Skeletal muscle satellite cell (primary cell): ENCODE measurements around the gene PCDHGB6.
"Not testable (repeated sequence)": the region's sequence is repeated elsewhere in the genome, so short reads cannot be mapped to it uniquely, and the experiment has no call there.

Source experiments
- H3K27me3 ChIP-seq: 2 replicates; pipeline ENCODE4 v1.7.0; 2013; ENCODE audit warnings: low read length; ENCODE audit not compliant: control insufficient read depth, insufficient read depth
- H3K36me3 ChIP-seq: 2 replicates; pipeline ENCODE4 v1.7.0; 2013; ENCODE audit warnings: mild to moderate bottlenecking, control low read depth, low read length; ENCODE audit not compliant: insufficient read depth
- H3K4me1 ChIP-seq: 2 replicates; pipeline ENCODE4 v1.7.0; 2013; ENCODE audit warnings: low read length; ENCODE audit not compliant: control insufficient read depth, insufficient read depth
- H3K4me2 ChIP-seq: 2 replicates; pipeline ENCODE4 v1.7.0; 2013; ENCODE audit warnings: mild to moderate bottlenecking, low read length
- H3K4me3 ChIP-seq: 2 replicates; pipeline ENCODE4 v1.7.0; 2013; ENCODE audit warnings: low read length
- H3K9ac ChIP-seq: 2 replicates; pipeline ENCODE4 v1.7.0; 2013; ENCODE audit warnings: mild to moderate bottlenecking, low read depth, low read length, moderate library complexity
- H3K9me3 ChIP-seq: replicated peaks from 2 replicates; pipeline ENCODE4 v1.7.0; 2013; ENCODE audit warnings: mild to moderate bottlenecking, control low read depth, low read length

PCDHGB6 gene

GRCh38 chr5:141393267-141393666 is 14.6 kb upstream of the PCDHGB6 start:
- no peak overlapping the region for H3K9ac ChIP-seq
- H3K36me3 ChIP-seq: peaks cover 5% of the 10 kb centered on the region
- peaks cover 39% of the 10 kb centered on the region for H3K9me3 ChIP-seq
- H3K4me3 ChIP-seq: no peak overlapping the region
- no peaks in the 10 kb centered on the region for H3K4me1 ChIP-seq
- H3K4me2 ChIP-seq: no peak overlapping the region
- H3K27me3 ChIP-seq: no peaks in the 10 kb centered on the region

- H3K4me2 ChIP-seq, H3K4me1 ChIP-seq, H3K27me3 ChIP-seq, H3K36me3 ChIP-seq, H3K9ac ChIP-seq, H3K4me3 ChIP-seq: not testable (repeated sequence)
- peaks cover 38% of the 10 kb centered on the region for H3K9me3 ChIP-seq
Observed at GRCh38 chr5:141394401-141395187, 13.2 kb upstream of the PCDHGB6 start.

DNA sequence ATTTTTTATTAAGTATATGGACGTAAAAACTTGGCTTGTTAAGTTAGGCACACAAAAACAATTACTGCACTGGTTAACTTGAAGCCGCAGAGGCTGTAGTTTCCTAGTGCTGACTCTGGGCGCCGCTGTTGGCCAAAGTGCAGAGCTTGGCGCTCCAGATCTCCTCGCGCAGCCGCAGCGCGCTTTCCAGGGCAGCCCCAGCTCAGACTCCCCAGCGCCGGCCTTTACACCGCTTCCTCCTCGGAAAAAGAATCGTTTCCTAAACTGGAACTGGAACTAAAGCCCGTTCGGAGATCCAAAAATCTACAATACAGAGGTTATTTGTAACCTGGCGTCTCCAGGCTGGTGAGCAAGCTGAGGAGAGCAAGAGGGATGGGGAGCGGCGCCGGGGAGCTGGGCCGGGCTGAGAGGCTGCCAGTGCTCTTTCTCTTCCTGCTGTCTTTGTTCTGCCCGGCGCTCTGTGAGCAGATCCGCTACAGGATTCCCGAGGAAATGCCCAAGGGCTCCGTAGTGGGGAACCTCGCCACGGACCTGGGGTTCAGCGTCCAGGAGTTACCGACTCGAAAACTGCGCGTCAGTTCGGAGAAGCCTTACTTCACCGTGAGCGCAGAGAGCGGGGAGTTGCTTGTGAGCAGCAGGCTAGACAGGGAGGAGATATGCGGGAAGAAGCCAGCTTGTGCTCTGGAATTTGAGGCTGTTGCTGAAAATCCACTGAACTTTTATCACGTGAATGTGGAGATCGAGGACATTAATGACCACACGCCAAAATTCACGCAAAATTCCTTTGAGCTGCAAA is 9.9 kb upstream of the PCDHGB6 start, which contains the start of gene PCDHGB5:
PCDHGB5 (plus strand) TSS at position 192 of the 796 bp plus-strand sequence; CDS start at position 373, 181 bp downstream.
- H3K9ac ChIP-seq: peak within 1 kb of the TSS; percentile 62
- H3K4me2 ChIP-seq: peak within 1 kb of the TSS; percentile 74
- not testable (repeated sequence) for H3K4me1 ChIP-seq, H3K27me3 ChIP-seq, H3K36me3 ChIP-seq
- H3K9me3 ChIP-seq: peaks cover 43% of the 10 kb centered on the region
- peak within 1 kb of the TSS; percentile 72 for H3K4me3 ChIP-seq

GRCh38 chr5:141398608-141399007 is 9.2 kb upstream of the PCDHGB6 start:
- Histone ChIP-seq H3K9ac (no peak overlapping the region), H3K4me3 (peak overlapping the region; percentile 26), H3K4me1 (no peaks in the 10 kb centered on the region), H3K36me3 (peaks cover 5% of the 10 kb centered on the region), H3K4me2 (peak overlapping the region; percentile 42), H3K27me3 (no peaks in the 10 kb centered on the region), H3K9me3 (peaks cover 44% of the 10 kb centered on the region)

- Histone ChIP-seq H3K4me1 (no peaks in the 10 kb centered on the region), H3K9me3 (peaks cover 47% of the 10 kb centered on the region), H3K27me3 (no peaks in the 10 kb centered on the region), H3K36me3 (peaks cover 5% of the 10 kb centered on the region), H3K4me3 (peak overlapping the region; percentile 56), H3K4me2 (peak overlapping the region; percentile 15), H3K9ac (no peak overlapping the region)
Observed at GRCh38 chr5:141399555-141400258, 8.1 kb upstream of the PCDHGB6 start.

DNA sequence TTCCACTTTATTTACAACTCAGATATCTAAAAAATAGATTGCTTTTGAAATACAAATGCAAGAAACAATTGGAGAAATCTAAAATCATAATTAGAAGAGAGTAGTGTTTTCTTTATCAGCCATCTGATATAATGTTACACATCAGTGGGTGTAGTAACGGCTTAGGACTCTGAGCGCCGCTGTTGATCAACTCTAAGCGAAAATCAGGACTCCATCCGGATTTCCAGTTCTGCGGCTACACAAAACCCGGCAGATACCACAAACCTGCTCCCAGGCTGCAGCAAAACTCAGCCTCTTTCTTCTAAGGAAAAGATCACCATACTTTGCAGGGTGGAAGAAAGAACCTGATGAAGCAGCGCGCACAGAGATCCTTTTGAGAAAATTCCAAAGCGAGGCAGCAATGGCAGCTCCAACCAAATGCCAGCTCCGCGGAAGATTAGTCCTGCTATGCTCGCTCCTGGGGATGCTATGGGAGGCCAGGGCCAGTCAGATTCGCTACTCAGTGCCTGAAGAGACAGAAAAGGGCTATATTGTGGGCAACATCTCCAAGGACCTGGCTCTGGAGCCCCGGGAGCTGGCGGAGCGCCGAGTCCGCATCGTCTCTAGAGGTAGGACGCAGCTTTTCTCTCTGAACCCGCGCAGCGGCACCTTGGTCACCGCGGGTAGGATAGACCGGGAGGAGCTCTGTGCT is 5.1 kb upstream of the PCDHGB6 start, which contains the start of gene PCDHGA9:
PCDHGA9 (plus strand) TSS at position 226 of the 691 bp plus-strand sequence; CDS start at position 401, 175 bp downstream.
- Histone ChIP-seq H3K9ac (no peak within 1 kb of the TSS), H3K4me2 (peak within 1 kb of the TSS; percentile 67), H3K9me3 (peaks cover 49% of the 10 kb centered on the region), H3K4me1 (no peaks in the 10 kb centered on the region), H3K4me3 (peak within 1 kb of the TSS; percentile 60), H3K36me3 (peaks cover 5% of the 10 kb centered on the region), H3K27me3 (no peaks in the 10 kb centered on the region)

DNA sequence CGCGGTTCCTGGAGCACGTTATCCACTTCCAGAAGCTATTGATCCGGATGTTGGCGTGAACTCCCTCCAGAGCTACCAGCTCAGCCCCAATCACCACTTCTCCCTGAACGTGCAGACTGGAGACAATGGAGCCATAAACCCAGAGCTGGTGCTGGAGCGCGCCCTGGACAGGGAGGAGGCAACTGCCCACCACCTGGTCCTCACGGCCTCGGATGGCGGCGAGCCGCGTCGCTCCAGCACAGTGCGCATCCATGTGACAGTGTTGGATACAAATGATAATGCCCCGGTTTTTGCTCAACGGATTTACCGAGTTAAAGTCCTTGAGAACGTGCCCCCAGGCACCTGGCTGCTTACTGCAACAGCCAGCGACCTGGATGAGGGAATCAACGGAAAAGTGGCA is 4.4 kb upstream of the PCDHGB6 start:
- Histone ChIP-seq H3K36me3 (peaks cover 5% of the 10 kb centered on the region), H3K9me3 (peaks cover 49% of the 10 kb centered on the region), H3K4me2 (no peak overlapping the region), H3K4me3 (peak overlapping the region; percentile 60), H3K4me1 (no peaks in the 10 kb centered on the region), H3K27me3 (no peaks in the 10 kb centered on the region), H3K9ac (no peak overlapping the region)

- no peaks in the 10 kb centered on the region for H3K27me3 ChIP-seq
- no peaks in the 10 kb centered on the region for H3K4me1 ChIP-seq
- H3K4me3 ChIP-seq: no peak overlapping the region
- H3K9ac ChIP-seq: no peak overlapping the region
- H3K36me3 ChIP-seq: peaks cover 13% of the 10 kb centered on the region
- peaks cover 45% of the 10 kb centered on the region for H3K9me3 ChIP-seq
- H3K4me2 ChIP-seq: no peak overlapping the region
Observed at GRCh38 chr5:141409598-141410306, 1.9 kb downstream of the PCDHGB6 start.

DNA sequence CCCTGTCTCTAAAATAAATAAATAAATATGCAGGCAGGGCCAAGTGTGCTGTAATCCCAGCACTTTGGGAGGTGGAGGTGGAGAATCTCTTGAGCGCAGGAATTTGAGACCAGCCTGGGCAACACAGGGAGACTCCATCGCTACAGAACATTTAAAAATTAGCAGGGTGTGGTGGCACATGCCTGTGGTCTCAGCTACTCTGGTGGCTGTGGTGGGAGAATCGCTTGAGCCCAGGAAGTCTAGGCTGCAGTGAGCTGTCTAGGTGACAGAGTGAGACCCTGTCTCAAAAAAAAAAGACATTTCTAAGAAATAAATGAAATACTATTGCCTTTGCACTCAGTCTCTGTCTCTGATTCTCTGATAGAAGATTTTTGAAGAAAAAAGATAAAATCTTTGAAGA is 3.8 kb downstream of the PCDHGB6 start:
- Histone ChIP-seq H3K4me1 (no peaks in the 10 kb centered on the region), H3K4me2 (no peak overlapping the region), H3K9me3 (peaks cover 41% of the 10 kb centered on the region), H3K36me3 (peaks cover 13% of the 10 kb centered on the region), H3K27me3 (no peaks in the 10 kb centered on the region), H3K9ac (no peak overlapping the region), H3K4me3 (no peak overlapping the region)

DNA sequence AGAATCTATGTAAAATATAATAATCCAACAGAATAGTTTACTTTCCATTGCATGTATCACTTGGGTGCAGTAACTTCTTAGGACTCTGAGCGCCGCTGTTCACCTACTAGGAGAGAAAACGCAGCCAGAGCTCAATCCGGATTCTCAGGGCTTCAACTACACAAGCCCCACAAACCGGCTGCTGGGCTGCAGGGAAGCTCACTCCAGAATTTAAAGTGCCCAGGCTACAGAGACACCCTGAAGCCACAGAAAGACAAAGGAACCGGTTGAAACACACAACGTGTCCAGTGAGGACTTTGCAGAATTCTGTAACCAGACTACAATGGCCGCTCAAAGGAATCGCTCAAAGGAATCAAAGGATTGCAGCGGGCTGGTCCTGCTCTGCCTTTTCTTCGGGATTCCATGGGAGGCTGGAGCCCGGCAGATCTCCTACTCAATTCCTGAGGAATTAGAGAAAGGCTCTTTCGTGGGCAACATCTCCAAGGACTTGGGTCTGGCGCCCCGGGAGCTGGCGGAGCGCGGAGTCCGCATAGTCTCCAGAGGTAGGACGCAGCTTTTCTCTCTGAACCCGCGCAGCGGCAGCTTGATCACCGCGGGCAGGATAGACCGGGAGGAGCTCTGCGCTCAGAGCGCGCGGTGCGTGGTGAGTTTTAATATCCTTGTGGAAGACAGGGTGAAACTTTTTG is 5.2 kb downstream of the PCDHGB6 start, which contains the start of gene PCDHGA10:
PCDHGA10 (plus strand) TSS at position 134 of the 686 bp plus-strand sequence; CDS start at position 323, 189 bp downstream.
- Histone ChIP-seq H3K9ac (no peak within 1 kb of the TSS), H3K4me3 (peak within 1 kb of the TSS; percentile 59), H3K4me1 (no peaks in the 10 kb centered on the region), H3K4me2 (peak within 1 kb of the TSS; percentile 71), H3K27me3 (no peaks in the 10 kb centered on the region), H3K36me3 (peaks cover 13% of the 10 kb centered on the region), H3K9me3 (peaks cover 41% of the 10 kb centered on the region)
